CD4-positive, alpha-beta T cell treated with Interleukin-15 for 1 hour (primary cell): ENCODE results near the gene SYNE3.
"Not testable (repeated sequence)": the region's sequence is repeated elsewhere in the genome, so short reads cannot be mapped to it uniquely, and the experiment has no call there.

Source experiments
- DNase-seq: peaks from one replicate; pipeline ENCODE4 v3.0.0-alpha.2; 2020

Gene SYNE3

GRCh38 chr14:95523815-95524448 lies 7.5 kb upstream of the SYNE3 start:
- peak; percentile 65 for DNase-seq

- DNase-seq = peak; percentile 73
These were observed 6.8 kb upstream of the SYNE3 start for GRCh38 chr14:95523051-95523814.

- DNase-seq = no peak
These were observed 6.1 kb upstream of the SYNE3 start for GRCh38 chr14:95522556-95522955.

GRCh38 chr14:95522116-95522515 lies 5.7 kb upstream of the SYNE3 start:
- DNase-seq = no peak

GRCh38 chr14:95521001-95521400 lies 4.6 kb upstream of the SYNE3 start:
- DNase-seq = no peak

GRCh38 chr14:95520346-95520745 lies 3.9 kb upstream of the SYNE3 start:
- peak; percentile 66 for DNase-seq

- DNase-seq = peak; percentile 73
These were observed 3.2 kb upstream of the SYNE3 start for GRCh38 chr14:95519699-95520098.

- DNase-seq = no peak
These were observed 1.7 kb upstream of the SYNE3 start for GRCh38 chr14:95518045-95518751.

- DNase-seq = peak; percentile 83
These were observed 576 bp downstream of the SYNE3 start for GRCh38 chr14:95515596-95516552.

GRCh38 chr14:95515080-95515489 lies 1.4 kb downstream of the SYNE3 start:
- DNase-seq = no peak

- no peak for DNase-seq
These were observed 2.0 kb downstream of the SYNE3 start for GRCh38 chr14:95514131-95515079.

- no peak for DNase-seq
These were observed 3.2 kb downstream of the SYNE3 start for GRCh38 chr14:95513291-95513690.

- DNase-seq = no peak
These were observed 4.8 kb downstream of the SYNE3 start for GRCh38 chr14:95511687-95512086.

GRCh38 chr14:95510804-95511203 lies 5.6 kb downstream of the SYNE3 start:
- no peak for DNase-seq

- DNase-seq = not testable (repeated sequence)
These were observed 6.1 kb downstream of the SYNE3 start for GRCh38 chr14:95510344-95510743.

GRCh38 chr14:95509495-95509894 lies 7.0 kb downstream of the SYNE3 start:
- no peak for DNase-seq

- DNase-seq = no peak
These were observed 8.1 kb downstream of the SYNE3 start for GRCh38 chr14:95508377-95508776.

GRCh38 chr14:95507701-95508103 lies 8.7 kb downstream of the SYNE3 start:
- no peak for DNase-seq

- peak; percentile 59 for DNase-seq
These were observed 9.3 kb downstream of the SYNE3 start for GRCh38 chr14:95507174-95507573.

- DNase-seq = no peak
These were observed 11.3 kb downstream of the SYNE3 start for GRCh38 chr14:95505030-95505589.
